Measurements from ENCODE around the gene RHBDD1.

GRCh38 chr2:226909126-226909525 lies 73.3 kb downstream of the RHBDD1 start:
- TF ChIP-seq EZH2 (IDR thresholded peaks at IDR 0.05; ENCODE audit: borderline replicate concordance, low read depth, low read length, severe bottlenecking), result no peak
- TF ChIP-seq MYC (IDR thresholded peaks at IDR 0.05; ENCODE audit: low read depth, low read length), result no peak
- TF ChIP-seq CTCF (IDR thresholded peaks at IDR 0.05; ENCODE audit: extremely low read depth in 1 of 2, insufficient read depth in 1 of 2, low read depth in 1 of 2, low read length in 2 of 2), result no peak
- TF ChIP-seq POLR2A (IDR thresholded peaks at IDR 0.05; ENCODE audit: low read depth, low read length), result no peak
- no peak for TF ChIP-seq GATA2 (IDR thresholded peaks at IDR 0.05; ENCODE audit: insufficient read depth, insufficient read length, low read depth, low read length)
- TF ChIP-seq POLR2AphosphoS5 (IDR thresholded peaks at IDR 0.05; ENCODE audit: insufficient read depth, low read depth, low read length), result no peak
